Muscle of leg (tissue), 11 donors: ENCODE results near the gene RPTOR. TPM values are rescaled to one million over a fixed set of nuclear protein-coding genes. Genes with fewer than 3 reads are reported as not detected.
"Not testable (repeated sequence)": the region's sequence is repeated elsewhere in the genome, so short reads cannot be mapped to it uniquely, and the experiment has no call there.

Experiments used
- DNase-seq: peaks from one replicate; pipeline ENCODE4 v3.0.0; 2013
- H3K27ac ChIP-seq: one replicate; pipeline ENCODE4 v1.5.1; 2013; ENCODE audit warnings: mild to moderate bottlenecking, low read length, control low read depth
- H3K27me3 ChIP-seq: one replicate; pipeline ENCODE4 v1.6.1; 2013; ENCODE audit warnings: low read length; ENCODE audit not compliant: control insufficient read depth, insufficient read depth
- H3K36me3 ChIP-seq: one replicate; pipeline ENCODE4 v1.6.1; 2013; ENCODE audit warnings: low read length; ENCODE audit not compliant: control insufficient read depth, insufficient read depth
- H3K4me1 ChIP-seq: one replicate; pipeline ENCODE4 v1.6.1; 2013; ENCODE audit warnings: low read length; ENCODE audit not compliant: control insufficient read depth, insufficient read depth
- H3K4me3 ChIP-seq: one replicate; pipeline ENCODE4 v1.5.1; 2013; ENCODE audit warnings: low read length, control low read depth
- H3K9me3 ChIP-seq: replicated peaks from 2 replicates; pipeline ENCODE4 v1.6.1; 2013; ENCODE audit warnings: low read depth, low read length; ENCODE audit not compliant: control insufficient read depth
- WGBS: methylation state at CpG from one replicate; pipeline ENCODE4 v1.1.5; 2013; ENCODE audit warnings: missing lambda C conversion rate; ENCODE audit not compliant: insufficient coverage; 5-methylcytosine and 5-hydroxymethylcytosine counted together
- polyA plus RNA-seq, 8 donors: library from polyadenylated mRNA; unstranded; fragments of 120-200 nt; gene quantifications; one replicate each; pipeline versions ENCODE4 v1.2.1 to v1.2.3, GENCODE V29; 2013; ENCODE audit warnings: inconsistent platforms in 1 of 8, low replicate concordance in 1 of 8; ENCODE audit not compliant: insufficient read length in 8 of 8, insufficient read depth in 1 of 8
- total RNA-seq: library from RNA; stranded (reverse); fragments of 120-200 nt; gene quantifications from one replicate; pipeline ENCODE4 v1.2.4, GENCODE V29; 2013

The RPTOR gene
- total and polyA plus RNA-seq, 9 donors, result 17.3 to 23.7 (median 20.0) TPM

- no peak overlapping the region for H3K27ac ChIP-seq
- no peaks in the 10 kb centered on the region for H3K9me3 ChIP-seq
- no peaks in the 10 kb centered on the region for H3K36me3 ChIP-seq
- DNase-seq, result no peak
- no peak overlapping the region for H3K4me3 ChIP-seq
- no peaks in the 10 kb centered on the region for H3K27me3 ChIP-seq
- WGBS, result 75% methylated on average over 9 of the region's 21 CpGs
- H3K4me1 ChIP-seq, result peaks cover 3% of the 10 kb centered on the region
These were observed 194.5 kb downstream of the RPTOR start for GRCh38 chr17:80738987-80739730.

GRCh38 chr17:80740141-80740540 is 195.5 kb downstream of the RPTOR start:
- Histone ChIP-seq H3K4me3 (no peak overlapping the region), H3K36me3 (no peaks in the 10 kb centered on the region), H3K27ac (no peak overlapping the region), H3K4me1 (peaks cover 3% of the 10 kb centered on the region), H3K9me3 (no peaks in the 10 kb centered on the region), H3K27me3 (no peaks in the 10 kb centered on the region)
- DNase-seq, result no peak
- no CpG with 5 or more reads among the region's 3 CpGs for WGBS

GRCh38 chr17:80742091-80742490 is 197.5 kb downstream of the RPTOR start:
- Histone ChIP-seq H3K9me3 (no peaks in the 10 kb centered on the region), H3K36me3 (no peaks in the 10 kb centered on the region), H3K27ac (no peak overlapping the region), H3K27me3 (no peaks in the 10 kb centered on the region), H3K4me1 (peaks cover 7% of the 10 kb centered on the region), H3K4me3 (no peak overlapping the region)
- 84% methylated on average over 4 of the region's 8 CpGs for WGBS
- no peak for DNase-seq

GRCh38 chr17:80742581-80743180 is 198.0 kb downstream of the RPTOR start:
- Histone ChIP-seq H3K27ac (no peak overlapping the region), H3K4me3 (no peak overlapping the region)
- 89% methylated on average over 4 of the region's 7 CpGs for WGBS

GRCh38 chr17:80743181-80743771 is 198.6 kb downstream of the RPTOR start:
- no peaks in the 10 kb centered on the region for H3K9me3 ChIP-seq
- peaks cover 5% of the 10 kb centered on the region for H3K4me1 ChIP-seq
- H3K4me3 ChIP-seq, result no peak overlapping the region
- 59% methylated on average over 12 of the region's 15 CpGs for WGBS
- no peaks in the 10 kb centered on the region for H3K27me3 ChIP-seq
- peak; percentile 43 for DNase-seq
- no peaks in the 10 kb centered on the region for H3K36me3 ChIP-seq
- no peak overlapping the region for H3K27ac ChIP-seq

More at GRCh38 chr17:80742581-80743180, 198.0 kb downstream of the RPTOR start:
- no peaks in the 10 kb centered on the region for H3K36me3 ChIP-seq
- H3K27me3 ChIP-seq, result no peaks in the 10 kb centered on the region
- H3K4me1 ChIP-seq, result peaks cover 5% of the 10 kb centered on the region
- no peaks in the 10 kb centered on the region for H3K9me3 ChIP-seq
- DNase-seq, result no peak

- not testable (repeated sequence) for H3K36me3 ChIP-seq, H3K27ac ChIP-seq, H3K9me3 ChIP-seq, H3K27me3 ChIP-seq, H3K4me1 ChIP-seq, H3K4me3 ChIP-seq, DNase-seq
- 100% methylated on average over 1 of the region's 2 CpGs for WGBS
These were observed 199.3 kb downstream of the RPTOR start for GRCh38 chr17:80743973-80744372.

GRCh38 chr17:80744725-80745124 is 200.1 kb downstream of the RPTOR start:
- 100% methylated on average over 1 of the region's 1 CpG for WGBS
- H3K4me1 ChIP-seq, H3K27ac ChIP-seq, DNase-seq, H3K36me3 ChIP-seq, H3K27me3 ChIP-seq, H3K9me3 ChIP-seq, H3K4me3 ChIP-seq: not testable (repeated sequence)

- H3K4me1 ChIP-seq, result peaks cover 9% of the 10 kb centered on the region
- H3K27ac ChIP-seq, result no peak overlapping the region
- H3K27me3 ChIP-seq, result no peaks in the 10 kb centered on the region
- no peaks in the 10 kb centered on the region for H3K36me3 ChIP-seq
- no peak overlapping the region for H3K4me3 ChIP-seq
- no CpG with 5 or more reads among the region's 4 CpGs for WGBS
- no peaks in the 10 kb centered on the region for H3K9me3 ChIP-seq
- DNase-seq, result no peak
These were observed 200.5 kb downstream of the RPTOR start for GRCh38 chr17:80745183-80745582.

- DNase-seq, result peak; percentile 80
- WGBS, result 46% methylated on average over 9 of the region's 23 CpGs
These were observed 201.8 kb downstream of the RPTOR start for GRCh38 chr17:80746262-80746935.

GRCh38 chr17:80747469-80747868 is 202.8 kb downstream of the RPTOR start:
- H3K4me3 ChIP-seq, result no peak overlapping the region
- H3K9me3 ChIP-seq, result no peaks in the 10 kb centered on the region
- H3K4me1 ChIP-seq, result peaks cover 28% of the 10 kb centered on the region
- no peaks in the 10 kb centered on the region for H3K36me3 ChIP-seq
- no peak overlapping the region for H3K27ac ChIP-seq
- 95% methylated on average over 7 of the region's 9 CpGs for WGBS
- DNase-seq, result no peak
- H3K27me3 ChIP-seq, result no peaks in the 10 kb centered on the region

More at GRCh38 chr17:80746262-80746935, 201.8 kb downstream of the RPTOR start:
- no peaks in the 10 kb centered on the region for H3K27me3 ChIP-seq
- no peak overlapping the region for H3K4me3 ChIP-seq
- no peaks in the 10 kb centered on the region for H3K36me3 ChIP-seq
- no peaks in the 10 kb centered on the region for H3K9me3 ChIP-seq
- H3K4me1 ChIP-seq, result peaks cover 18% of the 10 kb centered on the region
- no peak overlapping the region for H3K27ac ChIP-seq
